BE2C (cell line): ENCODE measurements around the gene KCNG2.

Source experiments
- DNase-seq: peaks from one replicate; pipeline ENCODE4 v3.0.0-alpha.2; 2020
- H3K27me3 ChIP-seq: fragments of 250-450 bp; sonication (Bioruptor Pico); 2 replicates; pipeline ENCODE4 v1.5.1; 2020; ENCODE audit warnings: mild to moderate bottlenecking
- H3K36me3 ChIP-seq: fragments of 250-450 bp; sonication (Bioruptor Pico); 2 replicates; pipeline ENCODE4 v1.5.1; 2020; ENCODE audit warnings: mild to moderate bottlenecking
- H3K4me1 ChIP-seq: fragments of 250-450 bp; sonication (Bioruptor Pico); 2 replicates; pipeline ENCODE4 v1.5.1; 2020
- H3K4me3 ChIP-seq: 2 replicates; pipeline ENCODE4 v1.5.1; 2011; ENCODE audit warnings: low read depth, low read length
- H3K9me3 ChIP-seq: fragments of 250-450 bp; sonication (Bioruptor Pico); 2 replicates; pipeline ENCODE4 v1.5.1; 2020
- TF ChIP-seq, protein P1 (sequence below): IDR thresholded peaks from 2 replicates; pipeline ENCODE4 v1.5.1; 2012; ENCODE audit warnings: mild to moderate bottlenecking, low read depth, low read length

The KCNG2 gene

DNA sequence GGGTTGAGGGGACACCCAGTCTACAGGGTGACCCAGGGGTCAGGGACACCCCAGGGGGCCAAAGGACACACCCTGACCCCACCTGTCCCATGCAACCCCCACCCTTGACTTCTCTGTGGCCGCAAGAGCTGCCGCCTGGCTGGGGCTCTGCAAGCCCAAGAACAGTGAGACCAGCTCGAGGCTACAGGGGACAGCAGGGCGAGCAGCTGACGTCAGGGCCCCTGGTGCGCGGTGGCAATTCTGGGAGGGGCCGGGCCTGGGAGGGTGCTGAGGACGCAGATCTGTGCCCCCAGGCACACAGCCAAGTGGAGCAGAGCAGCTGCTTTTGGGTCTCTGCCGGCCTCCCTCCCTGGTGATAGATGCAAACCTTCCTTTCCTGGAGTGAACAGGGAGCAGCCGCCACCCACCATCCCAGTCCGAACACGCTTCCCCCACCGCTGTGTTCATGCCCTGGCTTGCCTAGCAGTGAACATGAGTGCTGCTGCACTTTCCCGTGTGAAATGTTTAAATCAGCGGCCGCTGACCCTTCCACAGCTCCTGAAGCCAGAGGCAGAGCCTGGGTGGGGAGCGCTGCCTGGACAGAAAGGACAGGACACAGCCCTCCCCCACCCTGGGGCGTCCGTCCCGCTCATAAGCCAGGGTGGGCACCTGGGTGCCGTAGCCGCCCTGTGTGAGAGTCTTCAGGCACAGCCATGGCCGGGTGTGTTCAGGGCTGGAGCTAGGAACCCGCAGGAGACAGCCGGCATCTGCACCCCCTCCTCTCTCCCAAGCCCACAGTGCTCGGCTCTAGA, 106.8 kb downstream of the KCNG2 start:
- no peak for DNase-seq
- no peaks in the 10 kb centered on the region for H3K9me3 ChIP-seq
- H3K36me3 ChIP-seq, result no peaks in the 10 kb centered on the region
- no peaks in the 10 kb centered on the region for H3K27me3 ChIP-seq
- no peaks in the 10 kb centered on the region for H3K4me1 ChIP-seq
- TF ChIP-seq, protein P1, sequence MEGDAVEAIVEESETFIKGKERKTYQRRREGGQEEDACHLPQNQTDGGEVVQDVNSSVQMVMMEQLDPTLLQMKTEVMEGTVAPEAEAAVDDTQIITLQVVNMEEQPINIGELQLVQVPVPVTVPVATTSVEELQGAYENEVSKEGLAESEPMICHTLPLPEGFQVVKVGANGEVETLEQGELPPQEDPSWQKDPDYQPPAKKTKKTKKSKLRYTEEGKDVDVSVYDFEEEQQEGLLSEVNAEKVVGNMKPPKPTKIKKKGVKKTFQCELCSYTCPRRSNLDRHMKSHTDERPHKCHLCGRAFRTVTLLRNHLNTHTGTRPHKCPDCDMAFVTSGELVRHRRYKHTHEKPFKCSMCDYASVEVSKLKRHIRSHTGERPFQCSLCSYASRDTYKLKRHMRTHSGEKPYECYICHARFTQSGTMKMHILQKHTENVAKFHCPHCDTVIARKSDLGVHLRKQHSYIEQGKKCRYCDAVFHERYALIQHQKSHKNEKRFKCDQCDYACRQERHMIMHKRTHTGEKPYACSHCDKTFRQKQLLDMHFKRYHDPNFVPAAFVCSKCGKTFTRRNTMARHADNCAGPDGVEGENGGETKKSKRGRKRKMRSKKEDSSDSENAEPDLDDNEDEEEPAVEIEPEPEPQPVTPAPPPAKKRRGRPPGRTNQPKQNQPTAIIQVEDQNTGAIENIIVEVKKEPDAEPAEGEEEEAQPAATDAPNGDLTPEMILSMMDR, result no peak
- H3K4me3 ChIP-seq, result no peak overlapping the region

GRCh38 chr18:79905389-79905911, 107.7 kb downstream of the KCNG2 start:
- no peaks in the 10 kb centered on the region for H3K9me3 ChIP-seq
- no peaks in the 10 kb centered on the region for H3K27me3 ChIP-seq
- H3K4me1 ChIP-seq, result no peaks in the 10 kb centered on the region
- TF ChIP-seq, protein P1, result no peak
- no peak for DNase-seq
- no peak overlapping the region for H3K4me3 ChIP-seq
- no peaks in the 10 kb centered on the region for H3K36me3 ChIP-seq

DNA sequence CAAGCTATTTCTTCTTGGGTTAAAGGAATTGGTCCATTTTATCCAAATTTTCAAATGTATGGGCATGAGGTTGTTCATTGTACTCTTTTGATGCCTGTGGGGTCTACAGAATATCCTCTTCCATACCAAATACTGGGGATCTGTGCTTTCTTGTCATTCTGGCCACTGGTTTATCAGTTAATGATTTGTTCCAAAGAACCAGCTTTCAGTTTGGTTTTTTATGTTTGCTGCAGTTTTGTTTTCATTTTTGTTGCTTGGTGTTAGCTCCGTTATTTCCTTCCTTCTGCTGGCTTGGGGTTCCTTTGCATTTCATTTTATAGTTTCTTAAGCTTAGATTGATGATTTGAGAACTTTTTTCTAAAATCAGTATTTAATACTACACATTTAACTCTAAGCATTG, 108.3 kb downstream of the KCNG2 start:
- Histone ChIP-seq H3K27me3 (no peaks in the 10 kb centered on the region), H3K36me3 (no peaks in the 10 kb centered on the region), H3K9me3 (no peaks in the 10 kb centered on the region), H3K4me1 (no peaks in the 10 kb centered on the region), H3K4me3 (no peak overlapping the region)
- DNase-seq, result no peak
- TF ChIP-seq, protein P1, result no peak

- H3K27me3 ChIP-seq, result no peaks in the 10 kb centered on the region
- TF ChIP-seq, protein P1, result no peak
- H3K4me3 ChIP-seq, result no peak overlapping the region
These were observed 109.0 kb downstream of the KCNG2 start for GRCh38 chr18:79906706-79907105.

DNA sequence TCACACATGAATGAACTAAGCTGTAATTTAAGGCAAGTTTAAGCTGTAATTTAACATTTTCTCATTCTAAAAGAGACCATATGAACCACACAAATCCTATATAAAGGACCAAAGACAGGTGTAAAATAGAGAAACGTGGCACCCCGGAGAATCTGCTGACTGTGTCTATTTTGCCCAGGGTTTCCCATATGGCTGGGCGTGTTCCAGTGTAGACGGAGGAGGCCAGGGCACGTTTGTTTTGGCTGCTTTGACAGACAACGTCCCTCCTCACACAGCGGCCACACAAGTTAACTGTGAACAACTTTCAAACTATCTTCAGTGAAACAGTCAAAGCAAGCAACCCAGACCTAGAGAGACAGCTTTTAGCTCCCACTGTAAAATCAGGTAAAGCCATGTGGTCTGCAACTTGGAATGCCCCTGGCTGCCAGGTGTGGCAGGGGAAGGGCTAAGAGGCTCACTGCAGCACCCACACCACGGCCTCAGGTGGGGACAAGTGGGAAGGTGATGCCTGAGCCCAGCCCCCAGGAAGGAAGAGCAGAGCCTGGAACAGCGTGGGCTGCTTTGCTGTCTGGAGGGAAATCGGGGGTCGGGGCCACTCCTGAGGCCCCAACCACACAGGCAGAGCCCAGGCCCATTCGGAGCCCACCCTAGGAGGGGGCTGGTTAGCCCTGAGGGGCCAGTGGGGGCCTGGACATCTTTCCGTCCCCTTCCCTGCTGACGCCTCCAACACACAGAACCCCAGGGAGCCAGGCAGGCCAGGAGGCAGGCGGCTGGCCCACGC, 113.0 kb downstream of the KCNG2 start:
- DNase-seq, result no peak
- no peaks in the 10 kb centered on the region for H3K27me3 ChIP-seq
- H3K4me1 ChIP-seq, result no peaks in the 10 kb centered on the region
- no peaks in the 10 kb centered on the region for H3K36me3 ChIP-seq
- H3K4me3 ChIP-seq, result no peak overlapping the region
- H3K9me3 ChIP-seq, result no peaks in the 10 kb centered on the region
- TF ChIP-seq, protein P1, result no peak

More at GRCh38 chr18:79906706-79907105, 109.0 kb downstream of the KCNG2 start:
- H3K9me3 ChIP-seq, result no peaks in the 10 kb centered on the region
- DNase-seq, result no peak
- no peaks in the 10 kb centered on the region for H3K4me1 ChIP-seq
- no peaks in the 10 kb centered on the region for H3K36me3 ChIP-seq
